H1 (cell line): ENCODE data around the gene GNB1. TPM values are rescaled to one million over a fixed set of nuclear protein-coding genes. Genes with fewer than 3 reads are reported as not detected.

Source experiments
- CTCF ChIA-PET: fragments of 300-600 bp; sonication (Branson Sonifier 250); formaldehyde crosslinking; loops from one replicate; lab custom pipeline; 2021; ENCODE audit not compliant: partially characterized antibody; lab: Charles Lee
- POLR2A ChIA-PET: fragments of 300-600 bp; sonication (Branson Sonifier 250); formaldehyde crosslinking; loops from one replicate; lab custom pipeline; 2021; ENCODE audit warnings: inconsistent platforms; ENCODE audit not compliant: partially characterized antibody; lab: Charles Lee
- DNase-seq, 2 experiments: peaks; one replicate each; pipeline versions ENCODE4 v3.0.0 to v3.0.0-alpha.2; 2010 to 2022; ENCODE audit warnings: low spot score in 2 of 2, low read depth in 1 of 2, mixed read lengths in 1 of 2
- FAIRE-seq: peaks from 2 replicates; lab custom pipeline; 2011; peaks lifted over from hg19 to GRCh38; lab: Jason Lieb, UNC
- H2AFZ ChIP-seq: 2 replicates; pipeline ENCODE4 v1.8.1; 2012; ENCODE audit warnings: low read length, inconsistent platforms
- H2AK5ac ChIP-seq: 2 replicates; pipeline ENCODE4 v1.6.1; 2013; ENCODE audit warnings: low read depth, low read length
- H2BK120ac ChIP-seq: replicated peaks from 2 replicates; pipeline ENCODE3; 2013; ENCODE audit warnings: low read depth, low read length, inconsistent platforms
- H2BK12ac ChIP-seq: 2 replicates; pipeline ENCODE4 v1.6.1; 2013; ENCODE audit warnings: low read depth, low read length
- H2BK15ac ChIP-seq: 2 replicates; pipeline ENCODE4 v1.6.1; 2013; ENCODE audit warnings: low read length
- H2BK20ac ChIP-seq: 2 replicates; pipeline ENCODE4 v1.6.1; 2013; ENCODE audit warnings: low read length
- H2BK5ac ChIP-seq: 2 replicates; pipeline ENCODE4 v1.6.1; 2013; ENCODE audit warnings: low read depth, low read length
- H3K14ac ChIP-seq: 2 replicates; pipeline ENCODE4 v1.6.1; 2013; ENCODE audit warnings: inconsistent platforms; ENCODE audit not compliant: insufficient read length
- H3K18ac ChIP-seq: 2 replicates; pipeline ENCODE4 v1.6.1; 2013; ENCODE audit warnings: low read length; ENCODE audit errors: extremely low read depth
- H3K23ac ChIP-seq: 2 replicates; pipeline ENCODE4 v1.6.1; 2013; ENCODE audit warnings: inconsistent platforms; ENCODE audit not compliant: insufficient read length
- H3K23me2 ChIP-seq: 2 replicates; pipeline ENCODE4 v1.6.1; 2013; ENCODE audit warnings: low read depth, low read length
- H3K27ac ChIP-seq: 2 replicates; pipeline ENCODE4 v1.6.1; 2011; ENCODE audit warnings: low read depth, low read length, inconsistent platforms
- H3K27me3 ChIP-seq, 4 experiments: replicated peaks in 1 of 4; 1 replicate in 1 of 4; 2 replicates in 3 of 4; pipeline versions ENCODE4 v1.6.1 to v1.8.1; 2011 to 2013; ENCODE audit warnings: low read length in 3 of 4, mild to moderate bottlenecking in 3 of 4, inconsistent platforms in 2 of 4, mixed read lengths in 2 of 4, moderate library complexity in 1 of 4; ENCODE audit not compliant: control insufficient read depth in 3 of 4, insufficient read depth in 3 of 4; ENCODE audit errors: extremely low read depth in 1 of 4
- H3K36me3 ChIP-seq, 4 experiments: 2 replicates each; pipeline versions ENCODE4 v1.6.1 to v1.8.1; 2011 to 2013; ENCODE audit warnings: mild to moderate bottlenecking in 4 of 4, low read length in 3 of 4, moderate library complexity in 2 of 4, control low read depth in 1 of 4, inconsistent platforms in 1 of 4; ENCODE audit not compliant: insufficient read depth in 4 of 4, control insufficient read depth in 2 of 4
- H3K4ac ChIP-seq: replicated peaks from 2 replicates; pipeline ENCODE3; 2013; ENCODE audit warnings: low read length, low read depth, mixed read lengths, inconsistent platforms; ENCODE audit not compliant: insufficient read length
- H3K4me1 ChIP-seq, 4 experiments: replicated peaks in 1 of 4; 1 replicate in 1 of 4; 2 replicates in 3 of 4; pipeline versions ENCODE4 v1.6.1 to v1.8.1; 2011 to 2013; ENCODE audit warnings: low read length in 3 of 4, inconsistent platforms in 2 of 4, mixed read lengths in 1 of 4; ENCODE audit not compliant: insufficient read depth in 4 of 4, control insufficient read depth in 3 of 4
- H3K4me2 ChIP-seq, 2 experiments: 2 replicates each; pipeline versions ENCODE4 v1.6.1 to v1.8.1; 2011 to 2013; ENCODE audit warnings: low read depth in 2 of 2, low read length in 2 of 2, control low read depth in 1 of 2, inconsistent platforms in 1 of 2, mild to moderate bottlenecking in 1 of 2; ENCODE audit not compliant: insufficient read depth in 1 of 2
- H3K4me3 ChIP-seq, 4 experiments: fragments of 200-600, 300-600 bp in 1 of 4; sonication (generic), shearing (Covaris generic), sonication (Bioruptor Twin) in 1 of 4; 2 replicates each; pipeline versions ENCODE4 v1.5.1 to v1.8.1; 2011 to 2016; ENCODE audit warnings: low read length in 4 of 4, low read depth in 3 of 4, control low read depth in 2 of 4, inconsistent platforms in 2 of 4, mild to moderate bottlenecking in 2 of 4, mixed read lengths in 1 of 4, moderate library complexity in 1 of 4; ENCODE audit not compliant: insufficient read depth in 2 of 4; ENCODE audit errors: extremely low read depth in 1 of 4
- H3K56ac ChIP-seq: replicated peaks from 2 replicates; pipeline ENCODE3; 2013; ENCODE audit warnings: low read depth, mild to moderate bottlenecking, mixed read lengths, low read length, inconsistent platforms; ENCODE audit not compliant: insufficient read length
- H3K79me1 ChIP-seq: 2 replicates; pipeline ENCODE4 v1.6.1; 2013; ENCODE audit warnings: low read depth, low read length, control low read depth
- H3K79me2 ChIP-seq, 2 experiments: 2 replicates each; pipeline versions ENCODE4 v1.6.1 to v1.8.1; 2012 to 2013; ENCODE audit warnings: low read length in 2 of 2, mild to moderate bottlenecking in 2 of 2, inconsistent platforms in 1 of 2; ENCODE audit not compliant: insufficient read depth in 2 of 2, control insufficient read depth in 1 of 2
- H3K9ac ChIP-seq, 4 experiments: replicated peaks in 1 of 4; 1 replicate in 1 of 4; 2 replicates in 3 of 4; pipeline versions ENCODE4 v1.6.1 to v1.8.1; 2011 to 2013; ENCODE audit warnings: low read depth in 3 of 4, low read length in 3 of 4, control low read depth in 2 of 4, mild to moderate bottlenecking in 2 of 4, moderate library complexity in 2 of 4, inconsistent platforms in 1 of 4; ENCODE audit errors: extremely low read depth in 1 of 4
- H3K9me3 ChIP-seq, 2 experiments: 2 replicates each; pipeline versions ENCODE4 v1.6.1 to v1.8.1; 2012 to 2013; ENCODE audit warnings: mild to moderate bottlenecking in 2 of 2, moderate library complexity in 2 of 2, control low read depth in 1 of 2, inconsistent platforms in 1 of 2, low read depth in 1 of 2, low read length in 1 of 2, mixed read lengths in 1 of 2; ENCODE audit not compliant: insufficient read depth in 2 of 2
- H4K20me1 ChIP-seq, 2 experiments: replicated peaks in 1 of 2; 2 replicates each; pipeline versions ENCODE3 to v1.8.1; 2011 to 2013; ENCODE audit warnings: inconsistent platforms in 2 of 2, low read length in 2 of 2, mild to moderate bottlenecking in 1 of 2; ENCODE audit not compliant: insufficient read depth in 2 of 2, control insufficient read depth in 1 of 2
- H4K5ac ChIP-seq: 2 replicates; pipeline ENCODE4 v1.6.1; 2013; ENCODE audit warnings: low read length, low read depth, mixed read lengths, inconsistent platforms; ENCODE audit not compliant: insufficient read length
- H4K8ac ChIP-seq: 2 replicates; pipeline ENCODE4 v1.8.0; 2013; ENCODE audit warnings: mild to moderate bottlenecking, moderate library complexity, low read length, inconsistent platforms; ENCODE audit not compliant: insufficient read depth; ENCODE audit errors: extremely low read depth
- H4K91ac ChIP-seq: replicated peaks from 2 replicates; pipeline ENCODE3; 2013; ENCODE audit warnings: low read length, mixed read lengths, inconsistent platforms; ENCODE audit not compliant: insufficient read length
- CBX5 ChIP-seq: fragments of 300-800, 300-1000 bp; sonication (generic); IDR thresholded peaks from 2 replicates; pipeline ENCODE4 v1.7.1; 2016; ENCODE audit warnings: antibody characterized with exemption, low read length, low read depth
- CBX8 ChIP-seq: fragments of 300-800, 300-1000 bp; sonication (generic); IDR thresholded peaks from 2 replicates; pipeline ENCODE4 v1.7.1; 2016; ENCODE audit warnings: low read depth, low read length, borderline replicate concordance
- CHD2 ChIP-seq: IDR thresholded peaks from 2 replicates; pipeline ENCODE4 v1.6.1; 2012; ENCODE audit warnings: low read length, improper control_type of control experiment
- EZH2 ChIP-seq: fragments of 200-600 bp; sonication (generic); IDR thresholded peaks from 2 replicates; pipeline ENCODE4 v1.7.1; 2012; ENCODE audit warnings: low read depth, mild to moderate bottlenecking, moderate library complexity, low read length, inconsistent platforms; ENCODE audit not compliant: severe bottlenecking
- HDAC2 ChIP-seq, 2 experiments: fragments of 300-600 bp in 1 of 2; sonication (generic) in 1 of 2; IDR thresholded peaks; 2 replicates each; pipeline ENCODE4 v1.6.1; 2011 to 2012; ENCODE audit warnings: low read depth in 2 of 2, low read length in 2 of 2, mild to moderate bottlenecking in 2 of 2, moderate library complexity in 2 of 2, borderline replicate concordance in 1 of 2, inconsistent platforms in 1 of 2
- KDM5A ChIP-seq: fragments of 200-600 bp; IDR thresholded peaks from 2 replicates; pipeline ENCODE4 v1.7.1; 2012; ENCODE audit warnings: mild to moderate bottlenecking, low read length, inconsistent platforms, mixed read lengths
- NANOG ChIP-seq: IDR thresholded peaks from 2 replicates; pipeline ENCODE4 v1.6.1; 2011; ENCODE audit warnings: low read length, low read depth, mild to moderate bottlenecking, inconsistent platforms; ENCODE audit not compliant: insufficient read depth, poor library complexity, severe bottlenecking
- POLR2A ChIP-seq, 2 experiments: IDR thresholded peaks; 1 replicate in 1 of 2; 2 replicates in 1 of 2; pipeline ENCODE4 v1.6.1; 2011; ENCODE audit warnings: low read depth in 2 of 2, low read length in 2 of 2, mild to moderate bottlenecking in 2 of 2; ENCODE audit errors: control extremely low read depth in 1 of 2
- SIX5 ChIP-seq: IDR thresholded peaks from 2 replicates; pipeline ENCODE4 v1.6.1; 2011; ENCODE audit warnings: mild to moderate bottlenecking, low read depth, low read length
- SP4 ChIP-seq: IDR thresholded peaks from 2 replicates; pipeline ENCODE4 v1.6.1; 2012; ENCODE audit warnings: low read length, inconsistent platforms
- TAF7 ChIP-seq: optimal IDR thresholded peaks from 2 replicates; pipeline ENCODE3; 2011; ENCODE audit warnings: low read depth, mild to moderate bottlenecking, inconsistent platforms, low read length, moderate library complexity, borderline replicate concordance
- WGBS, 2 experiments: shearing (Covaris generic) in 1 of 2; methylation state at CpG; one replicate each; pipeline versions ENCODE4 v1.1.6 to v1.1.7; 2013 to 2015; ENCODE audit warnings: low lambda C conversion rate in 2 of 2, mixed read lengths in 2 of 2, inconsistent platforms in 1 of 2, low coverage in 1 of 2, missing lambda C conversion rate in 1 of 2; ENCODE audit not compliant: insufficient replicate concordance in 2 of 2, insufficient coverage in 1 of 2, insufficient read length in 1 of 2; ENCODE audit errors: extremely low coverage in 1 of 2, missing lambda C conversion rate in 1 of 2; 5-methylcytosine and 5-hydroxymethylcytosine counted together
- polyA plus RNA-seq, 7 experiments: library from polyadenylated mRNA; depleted of rRNA in 3 of 7; stranded (reverse) in 5 of 7; unstranded in 2 of 7; fragments of >200 nt in 5 of 7; fragments of 200-250 nt in 2 of 7; gene quantifications; 1 replicate in 5 of 7; 2 replicates in 1 of 7; 4 replicates in 1 of 7; pipeline versions ENCODE4 v1.2.1 to v1.2.3, GENCODE V29; 2011 to 2013; ENCODE audit warnings: missing spikeins in 2 of 7, mixed read lengths in 2 of 7
- total RNA-seq: library from RNA; stranded (reverse); fragmentation: NEBNext Ultra II Directional; extraction: Animal tissue kit (Norgen Biotek cat#: 25700); gene quantifications from 2 replicates; pipeline ENCODE4 v1.2.1, GENCODE V29; 2021

GNB1 gene
- total and polyA plus RNA-seq, 2 of the 8 experiments (the other 6 are each of a cell fraction or from before 2014, with no cell fraction given), result 343 to 382 TPM

DNA sequence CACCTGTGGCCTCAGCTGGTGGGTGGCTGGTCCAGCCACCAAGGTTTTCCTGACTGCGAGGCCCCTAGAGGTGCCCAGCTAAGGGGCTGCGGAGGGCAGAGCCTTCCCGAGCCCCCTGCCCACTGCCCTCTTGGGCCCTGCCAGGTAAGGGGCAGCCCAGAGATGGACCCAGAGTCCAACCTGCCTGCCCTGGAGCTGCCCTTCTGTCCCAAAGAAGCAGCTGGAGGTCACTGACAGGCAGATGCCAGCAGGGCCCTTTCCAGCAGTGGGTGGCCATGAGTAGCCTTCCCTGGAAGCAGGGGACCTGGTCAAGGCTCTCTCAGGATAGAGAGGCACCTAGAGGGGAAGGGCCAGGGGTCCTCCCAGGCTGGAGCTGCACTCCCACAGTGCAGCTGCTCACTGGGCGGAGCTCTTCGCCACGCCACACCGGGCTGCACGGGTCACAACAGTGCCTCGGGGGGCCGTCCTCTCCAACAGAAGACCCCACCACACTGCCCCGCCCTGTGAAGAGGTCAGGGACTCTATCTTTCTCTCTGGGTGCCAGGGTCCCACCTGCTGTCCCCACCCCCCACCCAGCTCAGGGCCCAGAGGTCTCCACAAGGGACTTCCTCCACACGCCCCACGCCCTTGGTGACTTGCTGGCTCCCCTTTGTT, 10.9 kb upstream of the GNB1 start:
- Histone ChIP-seq H4K5ac (no peak overlapping the region), H2BK15ac (no peak overlapping the region), H3K79me2 (no peaks in the 10 kb centered on the region), H3K79me1 (no peaks in the 10 kb centered on the region), H2BK120ac (no peak overlapping the region), H3K18ac (no peak overlapping the region), H3K27me3 (no peaks in the 10 kb centered on the region; a peak in 1 of 7 replicates), H3K9me3 (no peaks in the 10 kb centered on the region), H3K4me3 (no peak overlapping the region), H3K23me2 (no peaks in the 10 kb centered on the region), H4K8ac (no peak overlapping the region; the same call in none of the 2 replicates), H3K4me1 (peaks cover 0 to 9% (median 0%) of the 10 kb centered on the region in 4 experiments; a peak in 2 of 7 replicates), H2AK5ac (no peak overlapping the region), H2AFZ (no peak overlapping the region), H3K4me2 (no peak overlapping the region), H3K14ac (no peak overlapping the region), H3K9ac (no peak overlapping the region), H4K91ac (no peak overlapping the region), H2BK20ac (no peak overlapping the region), H4K20me1 (peaks cover 0 to 6% of the 10 kb centered on the region in 2 experiments), H2BK12ac (no peak overlapping the region), H3K36me3 (no peaks in the 10 kb centered on the region), H3K4ac (no peak overlapping the region), H3K27ac (no peak overlapping the region), H3K23ac (no peak overlapping the region), H2BK5ac (no peak overlapping the region), H3K56ac (no peak overlapping the region)
- ChIA-PET CTCF (interaction anchor here (0.5 to 4.0 kb wide), 19 partner anchors 10 to 236 kb away, joined by 3 to 21 read pairs (median 3); no protein-coding TSS in a partner anchor), POLR2A (interaction anchor here (0.6 to 1.8 kb wide), 7 partner anchors 10 to 410 kb away, joined by 3 to 15 read pairs (median 4); no protein-coding TSS in a partner anchor)
- TF ChIP-seq TAF7 (no peak), POLR2A (IDR thresholded peaks at IDR 0.05; ENCODE audit: control extremely low read depth in 1 of 2, low read depth in 2 of 2, low read length in 2 of 2) (no peak), NANOG (no peak), CHD2 (no peak), SIX5 (no peak), KDM5A (no peak), SP4 (no peak), CBX8 (no peak), CBX5 (no peak), EZH2 (no peak), HDAC2 (IDR thresholded peaks at IDR 0.05; ENCODE audit: borderline replicate concordance in 1 of 2, low read depth in 2 of 2, low read length in 2 of 2) (no peak)
- no peak for FAIRE-seq
- DNase-seq, result no peak
- WGBS, 2 experiments, result 87% methylated on average over 13 of the region's 13 CpGs; no CpG with 5 or more reads in 1 of the 2 experiments
